Measurements from ENCODE around the gene EAPP.
"Not testable (repeated sequence)": the region's sequence is repeated elsewhere in the genome, so short reads cannot be mapped to it uniquely, and the experiment has no call there.

EAPP gene, protein sequence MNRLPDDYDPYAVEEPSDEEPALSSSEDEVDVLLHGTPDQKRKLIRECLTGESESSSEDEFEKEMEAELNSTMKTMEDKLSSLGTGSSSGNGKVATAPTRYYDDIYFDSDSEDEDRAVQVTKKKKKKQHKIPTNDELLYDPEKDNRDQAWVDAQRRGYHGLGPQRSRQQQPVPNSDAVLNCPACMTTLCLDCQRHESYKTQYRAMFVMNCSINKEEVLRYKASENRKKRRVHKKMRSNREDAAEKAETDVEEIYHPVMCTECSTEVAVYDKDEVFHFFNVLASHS

DNA sequence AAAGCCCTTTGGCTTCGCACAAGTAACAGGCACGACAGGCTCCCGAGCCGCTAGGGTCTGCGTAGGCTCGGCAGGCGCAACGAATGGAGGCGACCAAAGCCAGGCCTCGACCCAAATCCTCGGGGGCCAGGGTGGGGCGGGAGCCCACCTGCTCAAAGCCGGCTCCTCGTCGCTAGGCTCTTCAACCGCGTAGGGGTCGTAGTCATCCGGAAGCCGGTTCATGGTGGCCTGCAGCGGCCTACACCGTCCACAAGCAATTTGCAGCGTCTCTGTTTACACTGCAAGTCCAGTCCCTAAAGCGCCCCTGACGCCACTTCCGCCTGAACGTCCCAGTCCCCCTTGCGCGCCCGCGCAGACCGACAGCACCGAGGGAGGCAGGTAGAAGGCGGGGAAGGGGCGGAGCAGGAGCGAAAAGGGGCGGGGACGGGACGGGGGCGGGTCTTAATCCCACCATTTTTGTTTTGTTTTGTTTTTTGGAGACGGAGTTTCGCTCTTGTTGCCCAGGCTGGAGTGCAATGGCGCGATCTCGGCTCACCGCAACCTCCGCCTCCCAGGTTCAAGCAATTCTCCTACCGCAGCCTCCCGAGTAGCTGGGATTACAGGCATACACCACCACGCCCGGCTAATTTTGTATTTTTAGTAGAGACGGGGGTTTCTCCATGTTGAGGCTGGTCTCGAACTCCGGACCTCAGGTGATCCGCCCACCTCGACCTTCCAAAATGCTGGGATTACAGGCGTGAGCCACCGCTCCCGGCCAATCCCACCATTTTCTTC is at the start of gene EAPP:
Gene EAPP, minus strand, starts transcription at position 295 of the 774 bp plus-strand sequence. Its CDS starts 73 bp downstream, at position 222.
- peak; percentile 97 for DNase-seq (ENCODE audit: low spot score)

DNA sequence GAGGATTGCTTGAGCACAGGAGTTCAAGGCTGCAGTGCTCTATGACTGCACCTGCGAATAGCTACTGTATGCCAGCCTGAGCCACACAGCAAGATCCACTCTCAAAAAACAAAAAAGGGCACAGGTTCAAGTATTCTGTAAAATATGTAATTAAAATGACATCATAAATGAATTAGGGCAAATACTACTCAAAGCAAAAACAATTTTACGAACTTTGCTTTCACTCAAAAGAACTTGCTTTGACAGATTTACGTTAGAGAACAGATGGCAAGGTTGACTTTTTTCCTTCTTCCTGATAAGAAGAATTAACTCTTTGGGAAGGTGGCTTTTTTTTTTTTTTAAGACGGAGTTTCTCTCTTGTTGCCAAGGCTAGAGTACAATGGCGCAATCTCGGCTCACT is 44.0 kb upstream of the EAPP start:
- no peak for DNase-seq (ENCODE audit: low spot score)

DNA sequence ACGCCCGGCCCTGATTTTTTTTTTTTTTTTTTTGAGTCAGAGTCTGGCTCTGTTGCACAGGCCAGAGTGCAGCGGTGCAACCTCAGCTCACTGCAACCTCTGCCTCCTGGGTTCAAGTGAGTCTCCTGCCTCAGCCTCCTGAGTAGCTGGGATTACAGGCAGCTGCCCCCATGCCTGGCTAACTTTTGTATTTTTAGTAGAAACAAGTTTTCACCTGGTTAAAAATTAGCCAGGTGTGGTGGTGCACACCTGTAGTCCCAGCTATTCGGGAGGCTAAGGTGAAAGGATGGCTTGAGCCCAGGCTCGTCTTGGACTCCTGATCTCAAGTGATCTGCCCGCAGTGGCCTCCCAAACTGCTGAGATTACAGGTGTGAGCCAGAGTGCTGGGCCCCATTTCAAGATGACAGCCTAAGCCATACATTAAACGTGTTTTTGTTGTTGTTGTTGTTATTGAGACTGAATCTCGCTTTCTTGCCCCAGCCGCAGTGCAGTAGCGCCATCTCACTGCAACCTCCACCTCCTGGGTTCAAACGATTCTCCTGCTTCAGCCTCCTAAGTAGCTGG is 42.7 kb upstream of the EAPP start:
- DNase-seq (ENCODE audit: low spot score): no peak

DNA sequence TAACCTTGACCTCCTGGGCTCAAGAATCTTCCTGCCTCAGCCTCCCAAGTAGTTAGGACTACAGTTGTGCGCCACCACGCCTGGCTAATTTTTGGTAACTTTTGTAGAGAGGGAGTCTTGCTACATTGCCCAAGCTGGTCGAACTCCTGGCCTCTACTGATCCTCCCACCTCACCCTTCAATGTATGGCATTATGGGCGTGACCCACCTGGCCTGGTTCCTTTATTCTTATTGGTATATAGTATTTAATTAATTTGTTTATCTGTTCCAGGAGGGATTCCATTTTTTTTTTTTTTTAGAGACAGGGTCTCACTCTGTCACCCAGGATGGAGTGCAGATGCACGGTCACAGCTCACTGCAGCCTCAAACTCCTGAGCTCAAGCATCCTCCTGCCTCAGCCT is 40.9 kb upstream of the EAPP start:
- no peak for DNase-seq (ENCODE audit: low spot score)

DNA sequence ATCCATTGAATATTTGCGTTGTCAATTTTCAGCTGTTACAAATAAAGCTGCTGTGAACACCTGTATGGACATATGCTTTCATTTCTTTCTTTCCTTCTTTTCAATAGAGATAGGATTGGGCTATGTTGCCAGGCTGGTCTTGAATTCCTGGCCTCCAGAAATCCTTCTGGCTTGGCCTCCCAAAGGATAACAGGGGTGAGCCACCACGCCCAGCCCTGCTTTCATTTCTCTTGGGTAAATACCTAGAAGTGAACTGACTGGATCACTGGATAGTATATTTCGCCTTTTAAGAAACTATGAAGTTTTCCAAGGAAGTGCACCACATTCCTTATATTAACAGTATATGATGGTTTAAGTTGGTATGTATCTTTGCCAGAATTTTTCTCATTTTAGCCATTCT is 32.3 kb upstream of the EAPP start:
- DNase-seq (ENCODE audit: low spot score): no peak

DNA sequence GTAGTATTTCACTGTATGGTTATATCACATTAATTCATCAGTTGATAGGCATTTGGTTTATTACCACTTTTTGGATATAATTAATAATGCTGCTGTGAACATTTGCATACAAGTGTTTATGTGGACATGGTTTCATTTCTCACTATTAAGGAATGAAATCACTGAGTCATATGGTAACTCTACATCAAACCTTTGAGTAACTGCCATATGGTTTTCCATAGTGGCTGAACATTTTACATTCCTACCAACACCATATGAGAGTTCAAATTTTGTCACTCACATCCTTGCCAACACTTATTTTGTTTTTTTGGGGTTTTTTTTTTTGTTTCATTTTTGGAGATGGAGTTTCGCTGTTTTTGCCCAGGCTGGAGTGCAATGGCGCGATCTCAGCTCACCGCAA is 30.2 kb upstream of the EAPP start:
- no peak for DNase-seq (ENCODE audit: low spot score)

DNA sequence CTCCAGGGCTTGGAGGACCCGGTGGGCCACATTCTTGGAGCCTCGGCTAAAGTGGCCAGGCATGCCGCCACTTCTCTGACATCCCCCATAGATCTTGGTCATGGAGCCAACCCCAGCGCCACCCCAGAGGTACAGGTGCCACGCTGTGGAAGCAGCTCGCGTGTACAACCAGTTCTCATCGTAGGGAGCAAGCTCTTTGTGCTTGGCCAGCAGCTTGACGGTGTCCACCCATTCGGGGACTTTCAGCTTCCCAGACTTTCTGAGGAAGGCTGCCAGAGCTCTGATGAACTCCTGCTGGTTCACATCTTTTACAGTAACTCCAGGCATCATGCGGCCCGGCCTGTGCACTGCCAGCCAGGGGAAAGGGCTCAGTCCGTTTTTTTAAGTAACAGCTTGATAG is 29.3 kb upstream of the EAPP start:
- no peak for DNase-seq (ENCODE audit: low spot score)

DNA sequence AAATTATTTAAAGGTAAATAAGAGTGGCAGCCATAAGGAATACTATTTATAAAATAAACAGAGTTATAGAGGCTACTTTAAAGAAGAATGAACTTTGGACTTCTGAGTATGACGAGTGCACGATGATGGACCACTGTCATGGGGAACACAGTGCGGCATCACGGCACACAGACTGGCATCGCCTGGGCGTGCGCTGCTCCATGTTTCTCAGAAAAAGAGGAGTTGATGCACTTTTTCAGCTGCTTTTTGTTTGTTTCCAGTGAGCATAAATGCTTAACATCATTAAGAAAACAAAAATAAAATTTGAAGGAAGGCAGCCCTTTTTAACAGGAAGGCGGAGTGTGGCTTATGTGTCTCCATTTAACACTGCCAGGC is 23.3 kb upstream of the EAPP start:
- no peak for DNase-seq (ENCODE audit: low spot score)

DNA sequence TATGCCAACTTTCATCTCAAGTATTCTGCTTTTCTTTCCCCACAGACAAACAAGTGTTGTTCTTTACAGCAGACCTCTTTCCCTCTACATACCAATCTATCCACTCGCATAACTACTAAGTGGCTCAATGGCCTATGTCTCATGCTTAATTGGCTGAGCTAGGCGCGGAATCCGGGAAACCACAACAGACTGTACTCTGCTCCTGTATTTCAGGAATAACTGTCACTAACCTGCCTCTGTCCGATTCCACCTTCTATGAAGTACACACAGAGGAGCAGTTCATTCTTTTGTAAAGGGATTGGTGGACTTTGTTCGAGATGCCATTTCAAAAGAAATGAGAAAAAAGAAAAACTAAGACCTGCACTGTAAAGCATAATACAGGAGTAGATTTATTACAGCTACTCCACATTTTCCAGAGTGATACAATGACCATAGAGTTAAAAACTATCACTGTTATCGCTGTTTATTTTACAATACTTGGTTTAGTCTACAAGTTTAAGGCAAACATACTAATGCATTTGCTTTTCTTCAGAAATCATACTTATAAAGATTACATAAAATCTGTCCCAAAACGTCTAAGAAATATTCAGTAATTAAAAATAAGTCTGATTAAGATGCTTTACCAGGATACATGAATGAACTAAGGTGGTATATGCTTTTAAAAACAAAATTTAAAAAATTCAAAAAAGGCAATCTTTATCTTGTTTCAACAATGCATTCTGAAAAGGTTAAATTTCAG is 22.7 kb upstream of the EAPP start:
- DNase-seq (ENCODE audit: low spot score): not testable (repeated sequence)

DNA sequence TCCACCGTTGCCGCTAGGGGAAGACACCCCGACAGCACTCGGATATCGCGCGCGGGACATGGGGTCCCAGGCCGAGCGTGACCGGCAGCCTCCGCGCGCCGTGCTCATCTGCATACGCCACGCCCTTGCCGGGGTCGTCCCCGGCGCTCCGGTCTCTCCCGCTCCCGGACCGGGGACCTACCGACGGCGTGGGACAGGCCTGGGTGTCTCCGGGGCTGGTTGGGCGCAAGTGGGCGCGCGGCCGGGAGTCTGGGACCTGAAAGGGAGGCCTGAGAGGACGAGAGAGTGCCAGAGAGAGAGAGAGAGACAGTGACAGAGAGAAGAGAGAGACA is 17.0 kb upstream of the EAPP start:
- DNase-seq (ENCODE audit: low spot score): not testable (repeated sequence)

DNA sequence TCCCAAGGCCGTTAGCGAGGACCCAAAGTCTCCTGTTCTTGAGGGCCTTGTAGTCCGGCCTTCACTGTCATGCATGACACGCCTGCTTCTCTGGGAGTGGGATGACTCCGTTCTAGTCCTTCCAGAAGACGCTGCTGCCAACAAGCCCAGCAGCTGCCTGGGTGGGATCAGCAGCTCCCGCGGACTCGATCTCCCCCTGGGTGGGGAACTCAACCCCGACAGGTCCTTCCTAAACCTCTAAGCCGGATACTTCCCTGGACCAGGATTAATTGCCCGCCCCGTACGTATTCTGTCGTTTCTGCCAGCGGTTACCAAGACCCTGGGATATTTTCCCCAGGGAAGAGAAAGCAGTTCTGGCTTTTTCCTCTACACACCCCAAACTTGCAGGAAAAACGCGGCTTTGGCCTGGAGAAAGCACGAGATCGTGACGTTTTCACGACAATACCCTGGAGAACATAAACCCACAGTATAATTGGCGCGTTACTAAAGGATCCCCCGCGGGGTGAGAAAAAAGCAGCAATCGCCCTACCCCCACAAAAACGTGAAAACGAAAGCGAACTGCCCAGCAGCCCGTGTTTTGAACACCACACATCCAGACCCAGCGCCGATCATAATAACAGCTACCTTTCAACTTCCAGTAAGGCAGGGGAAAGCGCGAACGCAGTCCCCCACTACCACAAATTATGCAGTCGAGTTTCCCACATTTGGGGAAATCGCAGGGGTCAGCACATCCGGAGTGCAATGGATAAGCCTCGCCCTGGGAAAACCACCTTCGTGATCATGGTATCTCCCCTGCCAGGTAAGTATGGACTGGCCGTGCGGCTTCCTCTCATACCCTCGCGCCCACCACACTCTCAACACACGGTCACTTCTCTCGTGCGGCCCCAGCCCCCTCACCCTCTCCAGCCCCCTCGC is 16.3 kb upstream of the EAPP start:
- not testable (repeated sequence) for DNase-seq (ENCODE audit: low spot score)

DNA sequence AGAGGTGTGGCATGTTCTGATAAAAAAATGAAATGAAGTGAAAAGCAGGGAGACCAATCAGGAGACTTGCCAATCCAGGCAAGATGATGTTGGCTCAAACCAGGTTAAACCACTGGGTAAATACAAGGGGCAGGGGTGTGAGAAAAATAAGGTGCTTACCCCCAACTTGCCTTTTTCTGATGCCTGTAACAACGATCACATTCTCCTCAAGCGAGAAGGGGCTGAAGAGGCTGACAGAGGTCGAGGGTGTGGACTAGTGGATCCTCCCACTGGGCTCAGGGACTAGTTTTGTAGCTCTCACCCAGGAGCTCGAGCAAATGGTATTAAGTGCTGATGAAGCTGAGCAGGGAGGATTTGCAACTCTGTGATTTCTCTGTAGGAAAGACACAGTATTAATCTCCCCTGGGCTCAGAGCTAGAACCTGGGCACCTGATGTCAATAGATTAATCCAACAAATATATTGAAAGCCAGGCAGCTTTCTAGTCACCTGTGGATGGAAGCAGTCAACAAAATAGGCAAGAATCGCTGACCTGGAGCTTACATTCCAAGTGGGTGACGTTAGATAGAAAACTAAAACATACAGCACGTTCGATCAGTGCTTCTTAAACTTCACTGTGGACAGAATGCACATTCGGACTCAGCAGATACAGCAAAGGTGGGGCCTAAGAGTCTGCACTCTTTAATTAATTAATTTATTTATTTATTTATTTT is 15.2 kb upstream of the EAPP start:
- no peak for DNase-seq (ENCODE audit: low spot score)

DNA sequence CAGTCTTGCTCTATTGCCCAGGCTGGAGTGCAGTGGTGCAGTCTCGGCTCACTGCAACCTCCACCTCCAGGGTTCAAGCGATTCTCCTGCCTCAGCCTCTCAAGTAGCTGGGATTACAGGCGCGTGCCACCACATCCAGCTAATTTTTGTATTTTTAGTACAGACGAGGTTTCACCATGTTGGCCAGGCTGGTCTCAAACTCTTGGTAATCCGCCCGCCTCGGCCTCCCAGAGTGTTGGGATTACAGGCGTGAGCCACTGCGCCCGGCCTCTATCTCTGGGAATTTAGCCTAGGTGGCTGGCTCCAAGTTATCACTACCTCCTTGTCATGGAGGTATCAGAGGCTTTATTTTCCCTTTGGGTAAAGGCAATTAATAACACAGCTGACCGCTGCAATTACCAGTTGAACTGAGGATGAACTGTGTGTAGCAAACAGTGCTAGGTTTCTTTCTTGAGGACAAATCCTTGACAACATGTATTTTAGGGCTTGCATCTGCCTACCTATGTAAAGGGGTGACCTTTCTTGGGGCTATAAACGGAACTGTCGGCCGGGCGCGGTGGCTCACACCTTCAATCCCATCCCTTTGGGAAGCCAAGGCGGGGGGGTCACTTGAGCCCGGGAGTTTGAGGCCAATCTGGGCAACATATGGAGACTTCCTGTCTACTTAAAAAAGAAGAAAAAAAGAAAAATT is 9.9 kb upstream of the EAPP start:
- not testable (repeated sequence) for DNase-seq (ENCODE audit: low spot score)

DNA sequence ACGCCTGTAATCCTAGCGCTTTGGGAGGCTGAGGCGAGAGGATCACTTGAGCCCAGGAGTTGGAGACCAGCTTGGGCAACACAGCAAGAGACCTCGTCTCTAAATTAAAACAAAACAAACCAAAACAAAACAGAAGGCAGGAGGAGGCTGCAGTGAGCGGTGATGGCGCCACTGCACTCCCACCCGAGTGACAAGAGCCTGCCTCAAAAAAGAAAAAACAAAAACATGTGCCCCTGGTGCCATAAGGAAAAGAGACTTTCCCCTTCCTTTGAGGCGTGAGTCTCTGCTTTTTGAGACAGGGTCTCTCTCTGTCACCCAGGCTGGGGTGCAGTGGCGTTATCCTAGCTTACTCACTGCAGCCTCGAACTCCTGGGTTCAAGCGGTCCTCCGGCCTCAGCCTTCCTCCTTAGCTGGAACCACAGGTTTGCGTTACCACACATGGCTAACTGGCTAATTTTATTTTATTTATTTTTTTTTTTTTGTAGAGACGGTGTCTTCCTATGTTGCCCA is 9.0 kb upstream of the EAPP start:
- no peak for DNase-seq (ENCODE audit: low spot score)

DNA sequence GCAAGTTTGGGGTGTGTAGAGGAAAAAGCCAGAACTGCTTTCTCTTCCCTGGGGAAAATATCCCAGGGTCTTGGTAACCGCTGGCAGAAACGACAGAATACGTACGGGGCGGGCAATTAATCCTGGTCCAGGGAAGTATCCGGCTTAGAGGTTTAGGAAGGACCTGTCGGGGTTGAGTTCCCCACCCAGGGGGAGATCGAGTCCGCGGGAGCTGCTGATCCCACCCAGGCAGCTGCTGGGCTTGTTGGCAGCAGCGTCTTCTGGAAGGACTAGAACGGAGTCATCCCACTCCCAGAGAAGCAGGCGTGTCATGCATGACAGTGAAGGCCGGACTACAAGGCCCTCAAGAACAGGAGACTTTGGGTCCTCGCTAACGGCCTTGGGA is 7.6 kb upstream of the EAPP start:
- DNase-seq (ENCODE audit: low spot score): not testable (repeated sequence)

DNA sequence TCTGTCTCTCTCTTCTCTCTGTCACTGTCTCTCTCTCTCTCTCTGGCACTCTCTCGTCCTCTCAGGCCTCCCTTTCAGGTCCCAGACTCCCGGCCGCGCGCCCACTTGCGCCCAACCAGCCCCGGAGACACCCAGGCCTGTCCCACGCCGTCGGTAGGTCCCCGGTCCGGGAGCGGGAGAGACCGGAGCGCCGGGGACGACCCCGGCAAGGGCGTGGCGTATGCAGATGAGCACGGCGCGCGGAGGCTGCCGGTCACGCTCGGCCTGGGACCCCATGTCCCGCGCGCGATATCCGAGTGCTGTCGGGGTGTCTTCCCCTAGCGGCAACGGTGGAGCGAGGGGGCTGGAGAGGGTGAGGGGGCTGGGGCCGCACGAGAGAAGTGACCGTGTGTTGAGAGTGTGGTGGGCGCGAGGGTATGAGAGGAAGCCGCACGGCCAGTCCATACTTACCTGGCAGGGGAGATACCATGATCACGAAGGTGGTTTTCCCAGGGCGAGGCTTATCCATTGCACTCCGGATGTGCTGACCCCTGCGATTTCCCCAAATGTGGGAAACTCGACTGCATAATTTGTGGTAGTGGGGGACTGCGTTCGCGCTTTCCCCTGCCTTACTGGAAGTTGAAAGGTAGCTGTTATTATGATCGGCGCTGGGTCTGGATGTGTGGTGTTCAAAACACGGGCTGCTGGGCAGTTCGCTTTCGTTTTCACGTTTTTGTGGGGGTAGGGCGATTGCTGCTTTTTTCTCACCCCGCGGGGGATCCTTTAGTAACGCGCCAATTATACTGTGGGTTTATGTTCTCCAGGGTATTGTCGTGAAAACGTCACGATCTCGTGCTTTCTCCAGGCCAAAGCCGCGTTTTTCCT is 7.0 kb upstream of the EAPP start:
- not testable (repeated sequence) for DNase-seq (ENCODE audit: low spot score)

DNA sequence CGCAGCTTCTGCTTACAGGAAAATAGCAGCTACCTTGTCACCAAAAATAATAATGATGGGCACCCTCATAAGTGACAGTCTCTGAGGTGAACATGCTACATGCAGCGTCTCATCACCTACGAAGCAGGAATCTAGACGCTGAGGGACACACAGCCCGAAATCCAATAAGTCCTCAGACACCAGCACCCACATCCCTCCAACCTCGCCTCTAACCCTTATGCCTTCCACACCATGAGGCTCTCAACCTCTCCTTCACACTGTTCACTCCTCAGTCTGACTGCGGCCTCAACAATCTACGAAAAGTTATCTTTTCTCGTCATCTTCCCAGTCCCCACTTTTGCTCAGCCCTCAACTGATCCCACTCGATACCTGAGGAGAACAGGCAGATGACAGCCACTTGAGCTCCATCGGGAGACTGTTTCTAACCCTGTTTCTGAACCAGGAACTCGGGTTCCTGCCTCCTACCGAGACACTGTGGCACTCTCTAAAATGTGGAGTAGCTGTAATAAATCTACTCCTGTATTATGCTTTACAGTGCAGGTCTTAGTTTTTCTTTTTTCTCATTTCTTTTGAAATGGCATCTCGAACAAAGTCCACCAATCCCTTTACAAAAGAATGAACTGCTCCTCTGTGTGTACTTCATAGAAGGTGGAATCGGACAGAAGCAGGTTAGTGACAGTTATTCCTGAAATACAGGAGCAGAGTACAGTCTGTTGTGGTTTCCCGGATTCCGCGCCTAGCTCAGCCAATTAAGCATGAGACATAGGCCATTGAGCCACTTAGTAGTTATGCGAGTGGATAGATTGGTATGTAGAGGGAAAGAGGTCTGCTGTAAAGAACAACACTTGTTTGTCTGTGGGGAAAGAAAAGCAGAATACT is 919 bp upstream of the EAPP start:
- DNase-seq (ENCODE audit: low spot score): not testable (repeated sequence)

DNA sequence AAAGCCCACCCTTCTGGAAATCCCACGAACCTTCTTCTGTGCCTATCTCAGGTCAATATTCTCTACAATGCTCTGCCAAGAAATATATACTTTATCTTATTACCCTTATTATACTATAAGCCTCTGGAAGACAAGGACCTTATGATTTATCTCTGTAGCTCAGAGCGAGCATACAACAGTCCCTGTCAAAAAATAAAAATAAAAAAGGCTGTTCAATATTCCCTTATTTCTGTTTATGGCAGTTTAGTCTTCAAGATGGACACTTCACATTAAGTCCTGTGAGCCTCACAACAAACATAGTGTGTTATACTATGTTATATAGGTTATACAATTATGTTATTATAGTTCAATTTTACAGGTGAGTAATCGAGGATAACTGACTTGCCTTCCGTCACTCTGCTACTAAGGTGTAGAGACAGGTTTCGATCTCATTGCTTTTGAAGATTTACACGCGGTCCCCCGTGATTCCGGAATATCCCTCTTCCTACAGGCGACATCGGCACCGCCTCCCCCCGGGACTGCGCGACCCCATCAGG is 562 bp downstream of the EAPP start:
- DNase-seq (ENCODE audit: low spot score): no peak
